SIG-M5 treated with dmso at 0.1 percent for 504 hours (cell line): Measurements from ENCODE around the gene EXD2.
A peak's percentile ranks its signal among the peaks of the same experiment; 100 is the strongest.
"Not testable (repeated sequence)": the region's sequence is repeated elsewhere in the genome, so short reads cannot be mapped to it uniquely, and the experiment has no call there.

Experiments
- DNase-seq: peaks from one replicate; lab custom pipeline; 2025; ENCODE audit not compliant: unreplicated experiment; lab: John Stamatoyannopoulos, UW

Gene EXD2

GRCh38 chr14:69274321-69274720 is 83.0 kb downstream of the EXD2 start:
- no peak for DNase-seq

GRCh38 chr14:69275331-69275730 is 84.0 kb downstream of the EXD2 start:
- no peak for DNase-seq

GRCh38 chr14:69277356-69277755 is 86.1 kb downstream of the EXD2 start:
- DNase-seq = not testable (repeated sequence)

GRCh38 chr14:69280746-69281291 is 89.5 kb downstream of the EXD2 start:
- no peak for DNase-seq

- DNase-seq = peak; percentile 5
These were observed 90.3 kb downstream of the EXD2 start for GRCh38 chr14:69281450-69282169.

GRCh38 chr14:69282448-69282847 is 91.2 kb downstream of the EXD2 start:
- DNase-seq = no peak

GRCh38 chr14:69284170-69284569 is 92.9 kb downstream of the EXD2 start:
- no peak for DNase-seq

DNA sequence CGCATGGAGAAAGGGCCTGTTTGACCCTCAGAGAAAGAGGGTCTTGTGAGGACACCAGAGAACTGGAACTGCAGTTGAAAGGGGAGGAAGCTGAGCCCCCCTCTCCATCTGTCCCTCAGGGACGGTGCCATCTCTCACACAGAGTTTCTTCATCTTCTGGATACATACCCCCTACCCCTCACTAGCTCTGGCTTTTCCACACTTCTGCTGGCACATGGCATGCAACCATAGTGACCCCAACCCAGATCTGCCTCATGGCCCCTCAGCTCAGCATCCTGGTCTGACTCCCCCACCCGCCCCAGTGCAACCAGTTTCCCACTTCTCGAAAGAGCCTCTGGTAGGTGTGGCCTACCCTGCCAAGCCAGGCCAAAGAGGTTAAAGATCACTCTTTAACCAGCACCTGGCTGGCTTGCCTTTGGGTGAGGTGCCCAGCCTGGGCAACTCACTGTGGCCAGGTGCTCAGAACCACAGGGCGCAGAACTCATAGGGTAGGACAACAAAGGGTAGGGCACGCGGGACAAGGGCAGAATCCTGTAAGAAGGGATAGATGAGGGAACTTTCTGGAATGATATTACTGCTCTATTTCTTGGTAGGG is 94.5 kb downstream of the EXD2 start:
- DNase-seq = no peak

GRCh38 chr14:69287098-69288010 is 96.1 kb downstream of the EXD2 start:
- peak; percentile 28 for DNase-seq

GRCh38 chr14:69288011-69288771 is 96.9 kb downstream of the EXD2 start:
- no peak for DNase-seq

DNA sequence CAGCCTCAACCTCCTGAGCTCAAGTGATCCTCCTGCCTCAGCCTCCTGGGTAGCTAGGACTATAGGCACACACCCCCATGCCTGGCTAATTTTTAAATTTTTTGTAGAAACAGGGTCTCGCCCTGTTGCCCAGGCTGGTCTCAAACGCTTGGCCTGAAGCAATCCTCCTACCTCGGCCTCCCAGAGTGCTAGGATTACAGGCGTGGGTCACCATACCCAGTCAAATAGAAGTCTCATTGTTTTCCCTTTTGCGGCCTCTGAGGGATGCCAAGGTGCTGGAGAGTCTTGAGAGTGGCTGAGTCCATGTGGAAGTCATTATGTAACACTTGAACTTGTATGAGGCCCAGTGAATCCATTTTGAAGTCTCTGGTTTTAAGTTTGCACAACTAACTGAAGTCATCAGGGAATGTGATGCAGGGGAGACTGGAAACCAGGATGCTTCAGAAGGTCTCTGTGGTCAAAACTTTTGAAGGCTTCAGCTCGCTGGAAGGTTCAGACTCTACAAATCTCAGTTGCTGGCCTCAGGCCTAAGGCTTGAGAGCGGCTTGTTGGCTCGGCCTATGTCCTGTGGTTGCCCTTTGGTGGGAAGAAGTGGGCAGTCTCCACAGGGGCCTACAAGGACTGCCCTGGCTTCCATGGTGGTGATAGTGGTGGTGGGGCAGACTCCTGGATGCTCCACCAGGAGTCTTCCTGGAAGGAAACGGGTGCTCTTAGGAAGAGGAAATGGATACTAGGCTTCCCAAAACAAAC is 97.8 kb downstream of the EXD2 start:
- DNase-seq = no peak

- DNase-seq = no peak
These were observed 98.7 kb downstream of the EXD2 start for GRCh38 chr14:69289811-69290520.

- DNase-seq = not testable (repeated sequence)
These were observed 99.6 kb downstream of the EXD2 start for GRCh38 chr14:69290881-69291280.

DNA sequence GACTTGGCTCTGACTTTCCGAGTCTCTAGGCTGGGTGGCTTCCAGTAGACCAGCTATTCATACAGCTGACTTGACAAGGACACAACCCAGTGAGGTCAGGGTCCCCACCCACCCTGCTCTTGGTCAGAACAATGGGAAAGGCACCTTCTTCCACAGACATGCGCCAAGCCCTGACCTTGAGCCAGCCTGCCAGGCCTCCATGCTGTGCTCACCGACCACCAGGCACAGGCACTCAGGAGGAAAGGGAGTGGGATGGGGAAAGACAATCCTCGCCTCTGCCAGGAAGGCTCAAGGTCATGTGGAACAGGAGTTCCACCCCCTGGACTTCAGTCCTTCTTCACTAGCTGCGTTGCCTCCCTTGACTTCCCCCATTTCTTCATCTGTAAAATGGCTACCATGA is 100.1 kb downstream of the EXD2 start:
- no peak for DNase-seq

DNA sequence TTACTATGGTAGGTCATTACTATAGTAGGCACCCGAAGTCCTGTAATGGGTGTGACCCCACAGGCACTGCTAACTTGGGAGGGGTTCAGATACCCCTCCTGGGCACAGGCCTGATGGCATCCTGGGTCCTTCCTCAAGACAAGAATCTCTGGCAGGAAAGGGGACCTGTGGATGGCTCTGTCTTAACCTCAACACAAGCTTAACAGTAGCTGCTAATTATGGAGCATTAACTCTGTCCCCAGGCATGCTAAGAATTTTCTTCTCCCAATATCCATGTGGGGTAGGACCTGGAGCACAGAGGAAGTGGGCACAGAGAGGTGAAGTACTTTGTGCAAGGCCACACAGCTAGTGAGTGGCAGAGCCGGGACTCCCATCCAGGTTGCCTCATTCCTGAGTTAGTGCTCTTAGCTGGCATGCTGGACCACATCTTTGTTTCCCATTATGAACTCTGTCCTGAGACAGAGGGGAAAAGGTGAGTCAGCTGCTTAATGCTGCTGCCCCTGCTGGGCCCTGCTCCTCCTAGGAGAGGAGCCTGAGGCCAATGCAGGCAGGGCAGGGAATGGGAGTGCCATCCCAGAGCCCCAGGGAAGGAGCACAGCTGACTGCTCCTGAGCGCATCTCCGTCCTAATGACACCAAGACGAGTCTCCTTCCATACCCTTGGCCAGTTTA is 100.7 kb downstream of the EXD2 start:
- no peak for DNase-seq
